Measurements from ENCODE around the gene ANKH.

The ANKH gene

GRCh38 chr5:14773588-14773987 lies 98.0 kb downstream of the ANKH start:
- H3K4me2 ChIP-seq (ENCODE audit: low read depth, low read length, poor library complexity, severe bottlenecking), result no peak overlapping the region
- H3K36me3 ChIP-seq (ENCODE audit: insufficient read depth, low read length), result peaks cover 5% of the 10 kb centered on the region; the same call in 1 of the 2 replicates
- H3K27me3 ChIP-seq (ENCODE audit: insufficient read depth, low read length, poor library complexity, severe bottlenecking), result no peaks in the 10 kb centered on the region
- H3F3A ChIP-seq (ENCODE audit: low read depth), result no peaks in the 10 kb centered on the region
- no peaks in the 10 kb centered on the region for H3K4me1 ChIP-seq (ENCODE audit: insufficient read depth, low read length, poor library complexity, severe bottlenecking)
- no peaks in the 10 kb centered on the region for H3K9me3 ChIP-seq (ENCODE audit: insufficient read depth, low read depth, low read length)
- H3K9me2 ChIP-seq (replicated peaks; ENCODE audit: low read depth, low read length), result no peaks in the 10 kb centered on the region
- no peak overlapping the region for H2AFZ ChIP-seq (ENCODE audit: low read length)
- TF ChIP-seq, protein P1, sequence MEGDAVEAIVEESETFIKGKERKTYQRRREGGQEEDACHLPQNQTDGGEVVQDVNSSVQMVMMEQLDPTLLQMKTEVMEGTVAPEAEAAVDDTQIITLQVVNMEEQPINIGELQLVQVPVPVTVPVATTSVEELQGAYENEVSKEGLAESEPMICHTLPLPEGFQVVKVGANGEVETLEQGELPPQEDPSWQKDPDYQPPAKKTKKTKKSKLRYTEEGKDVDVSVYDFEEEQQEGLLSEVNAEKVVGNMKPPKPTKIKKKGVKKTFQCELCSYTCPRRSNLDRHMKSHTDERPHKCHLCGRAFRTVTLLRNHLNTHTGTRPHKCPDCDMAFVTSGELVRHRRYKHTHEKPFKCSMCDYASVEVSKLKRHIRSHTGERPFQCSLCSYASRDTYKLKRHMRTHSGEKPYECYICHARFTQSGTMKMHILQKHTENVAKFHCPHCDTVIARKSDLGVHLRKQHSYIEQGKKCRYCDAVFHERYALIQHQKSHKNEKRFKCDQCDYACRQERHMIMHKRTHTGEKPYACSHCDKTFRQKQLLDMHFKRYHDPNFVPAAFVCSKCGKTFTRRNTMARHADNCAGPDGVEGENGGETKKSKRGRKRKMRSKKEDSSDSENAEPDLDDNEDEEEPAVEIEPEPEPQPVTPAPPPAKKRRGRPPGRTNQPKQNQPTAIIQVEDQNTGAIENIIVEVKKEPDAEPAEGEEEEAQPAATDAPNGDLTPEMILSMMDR (conservative IDR thresholded peaks at IDR 0.05; ENCODE audit: low read length), result no peak
- TF ChIP-seq EZH2phosphoT487 (IDR thresholded peaks at IDR 0.05; ENCODE audit: borderline replicate concordance), result no peak
- no peak overlapping the region for H3K9ac ChIP-seq (ENCODE audit: low read depth, low read length, poor library complexity, severe bottlenecking)
- H3K79me2 ChIP-seq (ENCODE audit: insufficient read depth, low read length), result no peaks in the 10 kb centered on the region; the same call in 1 of the 2 replicates
- no peak overlapping the region for H3K4me3 ChIP-seq (ENCODE audit: low read length, poor library complexity, severe bottlenecking)
- H4K20me1 ChIP-seq (ENCODE audit: insufficient read depth, low read length, poor library complexity, severe bottlenecking), result no peaks in the 10 kb centered on the region

DNA sequence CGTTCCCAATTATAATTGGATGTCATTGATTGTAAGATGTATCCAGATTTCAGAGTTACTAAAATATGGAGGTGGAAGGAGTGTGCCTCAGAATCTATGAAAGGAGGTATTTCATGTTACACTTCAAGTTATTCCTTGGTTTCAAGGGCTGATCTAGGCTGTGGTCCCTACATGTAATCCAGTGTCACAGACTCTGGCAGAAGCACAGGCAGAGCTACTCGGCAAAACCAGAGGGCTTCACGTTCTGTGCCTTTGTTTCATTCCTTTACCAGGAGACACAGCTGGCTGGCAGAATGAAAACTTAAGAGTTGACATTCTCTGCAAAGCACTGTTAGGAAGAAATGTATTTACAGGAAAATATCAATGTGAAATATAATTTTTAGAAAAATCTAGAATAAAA lies 99.6 kb downstream of the ANKH start:
- TF ChIP-seq EZH2phosphoT487 (IDR thresholded peaks at IDR 0.05; ENCODE audit: borderline replicate concordance), result no peak
- TF ChIP-seq, protein P1 (conservative IDR thresholded peaks at IDR 0.05; ENCODE audit: low read length), result no peak
- Histone ChIP-seq H3K36me3 (ENCODE audit: insufficient read depth, low read length) (peaks cover 14% of the 10 kb centered on the region; the same call in 1 of the 2 replicates), H3K79me2 (ENCODE audit: insufficient read depth, low read length) (no peaks in the 10 kb centered on the region; the same call in 1 of the 2 replicates), H3K4me2 (ENCODE audit: low read depth, low read length, poor library complexity, severe bottlenecking) (no peak overlapping the region), H3K27me3 (ENCODE audit: insufficient read depth, low read length, poor library complexity, severe bottlenecking) (no peaks in the 10 kb centered on the region), H3K9me3 (ENCODE audit: insufficient read depth, low read depth, low read length) (no peaks in the 10 kb centered on the region), H3F3A (ENCODE audit: low read depth) (no peaks in the 10 kb centered on the region), H3K9me2 (replicated peaks; ENCODE audit: low read depth, low read length) (no peaks in the 10 kb centered on the region), H3K4me3 (ENCODE audit: low read length, poor library complexity, severe bottlenecking) (no peak overlapping the region), H4K20me1 (ENCODE audit: insufficient read depth, low read length, poor library complexity, severe bottlenecking) (no peaks in the 10 kb centered on the region), H3K4me1 (ENCODE audit: insufficient read depth, low read length, poor library complexity, severe bottlenecking) (no peaks in the 10 kb centered on the region), H3K9ac (ENCODE audit: low read depth, low read length, poor library complexity, severe bottlenecking) (no peak overlapping the region), H2AFZ (ENCODE audit: low read length) (no peak overlapping the region)

- no peaks in the 10 kb centered on the region; the same call in 1 of the 2 replicates for H3K79me2 ChIP-seq (ENCODE audit: insufficient read depth, low read length)
- H4K20me1 ChIP-seq (ENCODE audit: insufficient read depth, low read length, poor library complexity, severe bottlenecking), result no peaks in the 10 kb centered on the region
- H3K4me3 ChIP-seq (ENCODE audit: low read length, poor library complexity, severe bottlenecking), result no peak overlapping the region
- H3K36me3 ChIP-seq (ENCODE audit: insufficient read depth, low read length), result peaks cover 20% of the 10 kb centered on the region; the same call in 1 of the 2 replicates
- no peak overlapping the region for H2AFZ ChIP-seq (ENCODE audit: low read length)
- H3K4me2 ChIP-seq (ENCODE audit: low read depth, low read length, poor library complexity, severe bottlenecking), result no peak overlapping the region
- H3K9ac ChIP-seq (ENCODE audit: low read depth, low read length, poor library complexity, severe bottlenecking), result no peak overlapping the region
- no peaks in the 10 kb centered on the region for H3K9me3 ChIP-seq (ENCODE audit: insufficient read depth, low read depth, low read length)
- no peaks in the 10 kb centered on the region for H3K4me1 ChIP-seq (ENCODE audit: insufficient read depth, low read length, poor library complexity, severe bottlenecking)
- H3F3A ChIP-seq (ENCODE audit: low read depth), result no peaks in the 10 kb centered on the region
- no peak for TF ChIP-seq EZH2phosphoT487 (IDR thresholded peaks at IDR 0.05; ENCODE audit: borderline replicate concordance)
- TF ChIP-seq, protein P1 (conservative IDR thresholded peaks at IDR 0.05; ENCODE audit: low read length), result no peak
- H3K27me3 ChIP-seq (ENCODE audit: insufficient read depth, low read length, poor library complexity, severe bottlenecking), result no peaks in the 10 kb centered on the region
- no peaks in the 10 kb centered on the region for H3K9me2 ChIP-seq (replicated peaks; ENCODE audit: low read depth, low read length)
Measured at GRCh38 chr5:14771189-14771588, 100.4 kb downstream of the ANKH start.
